SK-N-SH (cell line): ENCODE data around the gene ARL9.

Experiments used
- CTCF ChIP-seq: fragments of 200-600 bp; sonication (generic); IDR thresholded peaks from 2 replicates; pipeline ENCODE4 v1.6.1; 2017; ENCODE audit warnings: antibody characterized with exemption, mild to moderate bottlenecking, moderate library complexity
- EZH2phosphoT487 ChIP-seq: fragments of 200-600 bp; sonication (generic); IDR thresholded peaks from 2 replicates; pipeline ENCODE4 v1.6.1; 2017; ENCODE audit warnings: low read depth, mixed run types, mild to moderate bottlenecking, antibody characterized with exemption, moderate library complexity, borderline replicate concordance
- FOXM1 ChIP-seq: IDR thresholded peaks from 2 replicates; pipeline ENCODE4 v1.4.0; 2012; ENCODE audit warnings: low read depth, mild to moderate bottlenecking
- GABPA ChIP-seq: IDR thresholded peaks from 2 replicates; pipeline ENCODE4 v1.4.0; 2012; ENCODE audit warnings: low read depth, mild to moderate bottlenecking
- JUND ChIP-seq: IDR thresholded peaks from 2 replicates; pipeline ENCODE4 v1.4.0; 2012
- MAX ChIP-seq: IDR thresholded peaks from 2 replicates; pipeline ENCODE4 v1.4.0; 2012; ENCODE audit warnings: low read depth
- MXI1 ChIP-seq: IDR thresholded peaks from 2 replicates; pipeline ENCODE4 v1.6.1; 2012; ENCODE audit warnings: mild to moderate bottlenecking, low read depth, low read length, improper control_type of control experiment
- NRF1 ChIP-seq: IDR thresholded peaks from 2 replicates; pipeline ENCODE4 v1.6.1; 2012; ENCODE audit warnings: low read depth, mild to moderate bottlenecking, low read length
- RXRA ChIP-seq: IDR thresholded peaks from 2 replicates; pipeline ENCODE4 v1.4.0; 2012; ENCODE audit warnings: low read depth, mild to moderate bottlenecking, borderline replicate concordance
- TAF1 ChIP-seq: IDR thresholded peaks from 2 replicates; pipeline ENCODE4 v1.6.1; 2012; ENCODE audit warnings: low read depth, mild to moderate bottlenecking, low read length, moderate library complexity, borderline replicate concordance
- TEAD4 ChIP-seq: IDR thresholded peaks from 2 replicates; pipeline ENCODE4 v1.4.0; 2012; ENCODE audit warnings: mild to moderate bottlenecking, borderline replicate concordance; ENCODE audit not compliant: insufficient read depth
- YY1 ChIP-seq: IDR thresholded peaks from 2 replicates; pipeline ENCODE4 v1.4.0; 2012; ENCODE audit warnings: low read depth, mild to moderate bottlenecking
- ZBTB33 ChIP-seq: IDR thresholded peaks from 2 replicates; pipeline ENCODE4 v1.4.0; 2012; ENCODE audit warnings: low read depth, borderline replicate concordance
- TF ChIP-seq, protein P1 (sequence below): IDR thresholded peaks from 2 replicates; pipeline ENCODE4 v1.6.1; 2012; ENCODE audit warnings: mild to moderate bottlenecking, low read depth, low read length, moderate library complexity

- TF ChIP-seq YY1 (no peak), EZH2phosphoT487 (no peak), CTCF (no peak), MXI1 (no peak), TAF1 (no peak), FOXM1 (no peak), NRF1 (no peak), TEAD4 (no peak), ZBTB33 (no peak), MAX (no peak), GABPA (no peak), RXRA (no peak), JUND (no peak)
- TF ChIP-seq, protein P1, sequence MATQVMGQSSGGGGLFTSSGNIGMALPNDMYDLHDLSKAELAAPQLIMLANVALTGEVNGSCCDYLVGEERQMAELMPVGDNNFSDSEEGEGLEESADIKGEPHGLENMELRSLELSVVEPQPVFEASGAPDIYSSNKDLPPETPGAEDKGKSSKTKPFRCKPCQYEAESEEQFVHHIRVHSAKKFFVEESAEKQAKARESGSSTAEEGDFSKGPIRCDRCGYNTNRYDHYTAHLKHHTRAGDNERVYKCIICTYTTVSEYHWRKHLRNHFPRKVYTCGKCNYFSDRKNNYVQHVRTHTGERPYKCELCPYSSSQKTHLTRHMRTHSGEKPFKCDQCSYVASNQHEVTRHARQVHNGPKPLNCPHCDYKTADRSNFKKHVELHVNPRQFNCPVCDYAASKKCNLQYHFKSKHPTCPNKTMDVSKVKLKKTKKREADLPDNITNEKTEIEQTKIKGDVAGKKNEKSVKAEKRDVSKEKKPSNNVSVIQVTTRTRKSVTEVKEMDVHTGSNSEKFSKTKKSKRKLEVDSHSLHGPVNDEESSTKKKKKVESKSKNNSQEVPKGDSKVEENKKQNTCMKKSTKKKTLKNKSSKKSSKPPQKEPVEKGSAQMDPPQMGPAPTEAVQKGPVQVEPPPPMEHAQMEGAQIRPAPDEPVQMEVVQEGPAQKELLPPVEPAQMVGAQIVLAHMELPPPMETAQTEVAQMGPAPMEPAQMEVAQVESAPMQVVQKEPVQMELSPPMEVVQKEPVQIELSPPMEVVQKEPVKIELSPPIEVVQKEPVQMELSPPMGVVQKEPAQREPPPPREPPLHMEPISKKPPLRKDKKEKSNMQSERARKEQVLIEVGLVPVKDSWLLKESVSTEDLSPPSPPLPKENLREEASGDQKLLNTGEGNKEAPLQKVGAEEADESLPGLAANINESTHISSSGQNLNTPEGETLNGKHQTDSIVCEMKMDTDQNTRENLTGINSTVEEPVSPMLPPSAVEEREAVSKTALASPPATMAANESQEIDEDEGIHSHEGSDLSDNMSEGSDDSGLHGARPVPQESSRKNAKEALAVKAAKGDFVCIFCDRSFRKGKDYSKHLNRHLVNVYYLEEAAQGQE, result no peak
Observed at GRCh38 chr4:56480691-56481090, 24.9 kb upstream of the ARL9 start.
